GM23338 (cell line): ENCODE results near the gene TSHZ2. TPM values are rescaled to one million over a fixed set of nuclear protein-coding genes. Genes with fewer than 3 reads are reported as not detected.

Experiments used
- ATAC-seq: fragments of 200-7000 bp; cut with Tn5 transposase; 3 replicates; pipeline ENCODE4 v1.9.1; 2020
- DNase-seq: peaks from one replicate; pipeline ENCODE4 v3.0.0-alpha.2; 2015; ENCODE audit warnings: low spot score
- H2AFZ ChIP-seq: fragments of 200-600 bp; sonication (generic); 2 replicates; pipeline ENCODE4 v1.8.0; 2016; ENCODE audit warnings: antibody characterized with exemption, mild to moderate bottlenecking, moderate library complexity
- H3F3A ChIP-seq: fragments of 200-600 bp; sonication (generic); replicated peaks from 2 replicates; pipeline ENCODE4 v1.8.0; 2017; ENCODE audit warnings: antibody characterized with exemption, mixed run types, low read depth
- H3K27ac ChIP-seq: fragments of 200-600 bp; sonication (generic); 2 replicates; pipeline ENCODE4 v1.6.1; 2016; ENCODE audit warnings: low read depth
- H3K27me3 ChIP-seq: fragments of 200-600 bp; sonication (generic); 2 replicates; pipeline ENCODE4 v1.8.0; 2016; ENCODE audit warnings: mild to moderate bottlenecking, mixed run types, moderate library complexity; ENCODE audit not compliant: insufficient read depth
- H3K36me3 ChIP-seq: fragments of 200-600 bp; sonication (generic); 2 replicates; pipeline ENCODE4 v1.8.0; 2016; ENCODE audit warnings: mild to moderate bottlenecking; ENCODE audit not compliant: insufficient read depth
- H3K4me1 ChIP-seq: fragments of 200-600 bp; sonication (generic); 2 replicates; pipeline ENCODE4 v1.8.0; 2016; ENCODE audit warnings: mild to moderate bottlenecking, moderate library complexity; ENCODE audit not compliant: insufficient read depth
- H3K4me2 ChIP-seq: fragments of 200-600 bp; sonication (generic); 2 replicates; pipeline ENCODE4 v1.7.1; 2017; ENCODE audit warnings: mixed run types
- H3K4me3 ChIP-seq: fragments of 200-600 bp; sonication (generic); 2 replicates; pipeline ENCODE4 v1.6.1; 2016; ENCODE audit warnings: mixed run types
- H3K79me2 ChIP-seq: fragments of 200-600 bp; sonication (generic); replicated peaks from 2 replicates; pipeline ENCODE4 v1.8.0; 2017; ENCODE audit warnings: mild to moderate bottlenecking; ENCODE audit not compliant: insufficient read depth
- H3K9me2 ChIP-seq: fragments of 200-600 bp; sonication (generic); 2 replicates; pipeline ENCODE4 v1.8.0; 2017; ENCODE audit not compliant: insufficient read depth
- H4K20me1 ChIP-seq: fragments of 200-600 bp; sonication (generic); replicated peaks from 2 replicates; pipeline ENCODE4 v1.8.0; 2017; ENCODE audit warnings: mild to moderate bottlenecking; ENCODE audit not compliant: insufficient read depth
- H3K27ac Mint-ChIP-seq: 2 replicates; pipeline ENCODE4 v1.8.0; 2020; ENCODE audit warnings: inconsistent platforms, mild to moderate bottlenecking, moderate library complexity, mixed read lengths
- H3K27me3 Mint-ChIP-seq: 3 replicates; pipeline ENCODE4 v1.8.0; 2022; ENCODE audit warnings: low read depth, mild to moderate bottlenecking, moderate library complexity, mixed read lengths, inconsistent platforms; ENCODE audit not compliant: insufficient read depth, poor library complexity
- H3K36me3 Mint-ChIP-seq: 3 replicates; pipeline ENCODE4 v1.8.0; 2021; ENCODE audit warnings: low read depth, mild to moderate bottlenecking, inconsistent platforms, moderate library complexity, mixed read lengths
- H3K4me1 Mint-ChIP-seq: 3 replicates; pipeline ENCODE4 v1.8.0; 2020; ENCODE audit warnings: mild to moderate bottlenecking, inconsistent platforms, mixed read lengths
- H3K4me3 Mint-ChIP-seq: 3 replicates; pipeline ENCODE4 v1.8.0; 2021; ENCODE audit warnings: moderate library complexity, mild to moderate bottlenecking, inconsistent platforms, mixed read lengths
- H3K9me3 Mint-ChIP-seq: 3 replicates; pipeline ENCODE4 v1.8.0; 2020; ENCODE audit warnings: moderate library complexity, mild to moderate bottlenecking, inconsistent platforms, mixed read lengths
- CREB1 ChIP-seq: fragments of 250-450 bp; sonication (Bioruptor Pico); IDR thresholded peaks from 2 replicates; pipeline ENCODE4 v1.5.0; 2020; ENCODE audit warnings: low read depth, mild to moderate bottlenecking, moderate library complexity
- EZH2 ChIP-seq: fragments of 200-600 bp; sonication (generic); IDR thresholded peaks from one replicate; pipeline ENCODE4 v1.8.0; 2017; ENCODE audit warnings: antibody characterized with exemption, mild to moderate bottlenecking, low read depth; ENCODE audit not compliant: unreplicated experiment
- JUNB ChIP-seq: IDR thresholded peaks from one replicate; pipeline ENCODE4 v1.6.1; 2016; ENCODE audit warnings: antibody characterized with exemption; ENCODE audit not compliant: unreplicated experiment
- POLR2AphosphoS5 ChIP-seq: IDR thresholded peaks from 2 replicates; pipeline ENCODE4 v1.6.1; 2016; ENCODE audit warnings: antibody characterized with exemption, low read depth
- STAT1 ChIP-seq: IDR thresholded peaks from one replicate; pipeline ENCODE4 v1.6.1; 2016; ENCODE audit warnings: antibody characterized with exemption; ENCODE audit not compliant: unreplicated experiment
- ZNF114 ChIP-seq: fragments of 250-450 bp; sonication (Bioruptor Pico); IDR thresholded peaks from 2 replicates; pipeline ENCODE4 v1.5.0; 2020; ENCODE audit warnings: mild to moderate bottlenecking, moderate library complexity
- ZNF462 ChIP-seq: fragments of 250-450 bp; sonication (Bioruptor Pico); IDR thresholded peaks from 2 replicates; pipeline ENCODE4 v1.5.0; 2020; ENCODE audit warnings: mild to moderate bottlenecking, moderate library complexity
- polyA plus RNA-seq: library from polyadenylated mRNA; unstranded; fragments of >200 nt; fragmentation: Nextera tagmentation; extraction: Ambion mirVana; gene quantifications from 2 replicates; pipeline ENCODE4 v1.2.1, GENCODE V29; 2016
- total RNA-seq: library from RNA; depleted of rRNA; stranded (reverse); fragments of >200 nt; shearing (Covaris generic); gene quantifications from 2 replicates; pipeline ENCODE4 v1.2.3, GENCODE V29; 2014

Gene TSHZ2
- total and polyA plus RNA-seq, 2 experiments from 2014 or later = 0.49 to 1.3 TPM

GRCh38 chr20:53399592-53400335 lies 427.6 kb downstream of the TSHZ2 start (continued):
- no peak for TF ChIP-seq ZNF462 (CRISPR knock-in tag)
- TF ChIP-seq ZNF114 (CRISPR knock-in tag) = no peak
- no peak for TF ChIP-seq POLR2AphosphoS5
- no peak for TF ChIP-seq JUNB
- TF ChIP-seq CREB1 (CRISPR knock-in tag) = no peak
- no peak for TF ChIP-seq STAT1
- TF ChIP-seq EZH2 = no peak

- H3K27me3 ChIP-seq = no peaks in the 10 kb centered on the region
- H3K9me2 ChIP-seq = no peaks in the 10 kb centered on the region
- H3K36me3 Mint-ChIP-seq = no peaks in the 10 kb centered on the region
- H3K4me1 Mint-ChIP-seq = no peaks in the 10 kb centered on the region
- H3K79me2 ChIP-seq = no peaks in the 10 kb centered on the region
- TF ChIP-seq ZNF462 (CRISPR knock-in tag) = no peak
- no peaks in the 10 kb centered on the region for H3K36me3 ChIP-seq
- H3K27ac Mint-ChIP-seq = no peak overlapping the region
- no peaks in the 10 kb centered on the region; the same call in 2 of the 3 replicates for H3K9me3 Mint-ChIP-seq
- H3K4me3 ChIP-seq = no peak overlapping the region
- ATAC-seq (no peak), DNase-seq (no peak)
- H3F3A ChIP-seq = no peaks in the 10 kb centered on the region
- H3K4me2 ChIP-seq = no peak overlapping the region
- no peak overlapping the region for H3K27ac ChIP-seq
- H4K20me1 ChIP-seq = no peaks in the 10 kb centered on the region
- no peak overlapping the region for H3K4me3 Mint-ChIP-seq
- H3K4me1 ChIP-seq = no peaks in the 10 kb centered on the region
- no peaks in the 10 kb centered on the region for H3K27me3 Mint-ChIP-seq
- H2AFZ ChIP-seq = no peak overlapping the region
These were observed 430.3 kb downstream of the TSHZ2 start for GRCh38 chr20:53402233-53403005.
